Measurements from ENCODE around the gene CCR7. TPM values are rescaled to one million over a fixed set of nuclear protein-coding genes. Genes with fewer than 3 reads are reported as not detected.

Gene CCR7
- total and polyA plus RNA-seq, 2 of the 4 experiments (the other 2 are of a cell fraction), result 0.14 to 0.36 TPM

- peak overlapping the region; percentile 36 for H3K27ac ChIP-seq (ENCODE audit: insufficient read depth, low read length)
- H3K9ac ChIP-seq (ENCODE audit: low read depth, low read length), result peak overlapping the region; percentile 42
- no peak overlapping the region for H2BK5ac ChIP-seq (ENCODE audit: low read depth, low read length, poor library complexity, severe bottlenecking)
- H3K27me3 ChIP-seq (ENCODE audit: control insufficient read depth, insufficient read depth, low read length), result peaks cover 28% of the 10 kb centered on the region
- H4K20me1 ChIP-seq (ENCODE audit: insufficient read depth, low read length), result no peaks in the 10 kb centered on the region
- TF ChIP-seq CHD1 (IDR thresholded peaks at IDR 0.05; ENCODE audit: low read depth, low read length) (no peak), CEBPB (IDR thresholded peaks at IDR 0.05; ENCODE audit: low read depth, low read length) (peak; percentile 14; the same call in 1 of the 2 replicates)
- BruUV-seq (replicated peaks), result no TSS peak
- DNase-seq (peak; percentile 57), ATAC-seq (ENCODE audit: low read depth) (no peak)
- H4K91ac ChIP-seq (ENCODE audit: insufficient read depth, low read depth, low read length), result peak overlapping the region; percentile 93
- intact Hi-C loops (cut with micrococcal nuclease), result loop anchor here (1.0 kb wide), 5 partner anchors 27 to 202 kb away; no protein-coding TSS in a partner anchor
- no peaks in the 10 kb centered on the region; a peak in 1 of 4 replicates for H3K79me1 ChIP-seq (ENCODE audit: low read depth in 1 of 2, low read length in 2 of 2)
- no peaks in the 10 kb centered on the region for H3K9me3 ChIP-seq (ENCODE audit: control insufficient read depth, insufficient read depth, low read length)
- peak overlapping the region; percentile 63 for H2AK5ac ChIP-seq (ENCODE audit: low read depth, low read length)
- dilution Hi-C loops (cut with HindIII; ENCODE audit: low sequenced_read_pairs, unreplicated experiment), result no loop called here
- H2BK120ac ChIP-seq (ENCODE audit: low read depth, low read length), result peak overlapping the region; percentile 90
- WGBS, 2 experiments (ENCODE audit: extremely low coverage in 2 of 2, insufficient read length in 1 of 2), result 74% methylated on average over 13 of the region's 24 CpGs; no CpG with 5 or more reads in 1 of the 2 experiments
- H2BK15ac ChIP-seq (ENCODE audit: low read depth, low read length), result peak overlapping the region; percentile 85; the same call in 2 of the 3 replicates
- no peak overlapping the region; the same call in 1 of the 2 replicates for H3K23ac ChIP-seq (ENCODE audit: low read depth, low read length)
- CTCF ChIA-PET, result interaction anchor here (0.5 to 3.2 kb wide), 13 partner anchors 12 to 199 kb away, joined by 3 to 43 read pairs (median 6); partner anchors contain the start of genes IGFBP4 and TOP2A
- H2BK20ac ChIP-seq (ENCODE audit: low read depth, low read length), result peak overlapping the region; percentile 5; the same call in 1 of the 2 replicates
- peaks cover 28% of the 10 kb centered on the region for H3K4me1 ChIP-seq (ENCODE audit: control insufficient read depth, insufficient read depth, low read length)
- H3K18ac ChIP-seq (ENCODE audit: low read depth, low read length), result no peak overlapping the region; the same call in 1 of the 2 replicates
- no peak overlapping the region; the same call in 1 of the 2 replicates for H3K14ac ChIP-seq (replicated peaks; ENCODE audit: low read depth, low read length)
- peak overlapping the region; percentile 82 to 89 for H4K8ac ChIP-seq (ENCODE audit: low read depth in 2 of 2, low read length in 2 of 2)
- peak overlapping the region; percentile 12; the same call in 1 of the 2 replicates for H3K4me2 ChIP-seq (ENCODE audit: low read depth, low read length)
- H2AK9ac ChIP-seq (replicated peaks; ENCODE audit: low read depth, low read length, poor library complexity), result peak overlapping the region; percentile 8
- no peak overlapping the region for H3K4me3 ChIP-seq (ENCODE audit: insufficient read depth, low read depth, low read length)
- no peaks in the 10 kb centered on the region for H3K36me3 ChIP-seq (ENCODE audit: control insufficient read depth, insufficient read depth, low read length)
- H3K56ac ChIP-seq (ENCODE audit: extremely low read depth, insufficient read depth, low read length), result no peak overlapping the region
- H4K5ac ChIP-seq (ENCODE audit: low read depth, low read length), result peak overlapping the region; percentile 66
- peak overlapping the region; percentile 74 for H2AFZ ChIP-seq (replicated peaks; ENCODE audit: low read length, poor library complexity)
- POLR2A ChIA-PET (ENCODE audit: unreplicated experiment), result interaction anchor here (1.1 kb wide), 1 partner anchor 9 kb away, joined by 4 read pairs; no protein-coding TSS in a partner anchor
- H3K9me1 ChIP-seq (ENCODE audit: insufficient read depth, low read length), result no peaks in the 10 kb centered on the region
- in situ Hi-C loops (cut with MboI; ENCODE audit: low sequenced_read_pairs), result no loop called here
- H3K4ac ChIP-seq (ENCODE audit: low read depth, low read length), result peak overlapping the region; percentile 84
Measured at GRCh38 chr17:40560592-40561293, 4.5 kb downstream of the CCR7 start.

All from IMR-90 (cell line).